ENCODE measurements around the gene FAM89A.

The FAM89A gene

GRCh38 chr1:231001892-231002291 is 38.2 kb downstream of the FAM89A start:
- H3K4me2 ChIP-seq (ENCODE audit: low read length): no peak overlapping the region
- no peaks in the 10 kb centered on the region for H3K4me1 ChIP-seq
- no peaks in the 10 kb centered on the region for H3K27me3 ChIP-seq (ENCODE audit: control insufficient read depth, insufficient read depth, low read length)
- no peaks in the 10 kb centered on the region for H3K36me3 ChIP-seq (ENCODE audit: control insufficient read depth, insufficient read depth, low read length)
- no peaks in the 10 kb centered on the region for H3K79me2 ChIP-seq
- no peak for TF ChIP-seq CTCF (IDR thresholded peaks at IDR 0.05)
- no peaks in the 10 kb centered on the region for H3K9me3 ChIP-seq (ENCODE audit: control insufficient read depth, low read length)
- no peak overlapping the region for H3K27ac ChIP-seq
- no peak overlapping the region for H3K4me3 ChIP-seq (ENCODE audit: low read depth, low read length)
- H3K9ac ChIP-seq: no peak overlapping the region
- H2AFZ ChIP-seq: no peak overlapping the region

GRCh38 chr1:231000639-231001038 is 39.4 kb downstream of the FAM89A start:
- Histone ChIP-seq H3K36me3 (ENCODE audit: control insufficient read depth, insufficient read depth, low read length) (no peaks in the 10 kb centered on the region), H3K9me3 (ENCODE audit: control insufficient read depth, low read length) (no peaks in the 10 kb centered on the region), H3K79me2 (no peaks in the 10 kb centered on the region), H2AFZ (no peak overlapping the region), H3K27me3 (ENCODE audit: control insufficient read depth, insufficient read depth, low read length) (no peaks in the 10 kb centered on the region), H3K4me1 (no peaks in the 10 kb centered on the region), H3K4me3 (ENCODE audit: low read depth, low read length) (no peak overlapping the region), H3K27ac (no peak overlapping the region), H3K4me2 (ENCODE audit: low read length) (no peak overlapping the region), H3K9ac (no peak overlapping the region)
- TF ChIP-seq CTCF (IDR thresholded peaks at IDR 0.05): no peak

GRCh38 chr1:231000201-231000600 is 39.9 kb downstream of the FAM89A start:
- H3K79me2 ChIP-seq: no peaks in the 10 kb centered on the region
- H3K36me3 ChIP-seq (ENCODE audit: control insufficient read depth, insufficient read depth, low read length): no peaks in the 10 kb centered on the region
- H2AFZ ChIP-seq: no peak overlapping the region
- no peak for TF ChIP-seq CTCF (IDR thresholded peaks at IDR 0.05)
- no peak overlapping the region for H3K27ac ChIP-seq
- H3K27me3 ChIP-seq (ENCODE audit: control insufficient read depth, insufficient read depth, low read length): no peaks in the 10 kb centered on the region
- no peak overlapping the region for H3K9ac ChIP-seq
- no peaks in the 10 kb centered on the region for H3K4me1 ChIP-seq
- H3K9me3 ChIP-seq (ENCODE audit: control insufficient read depth, low read length): no peaks in the 10 kb centered on the region
- H3K4me3 ChIP-seq (ENCODE audit: low read depth, low read length): no peak overlapping the region
- H3K4me2 ChIP-seq (ENCODE audit: low read length): no peak overlapping the region

- H3K9ac ChIP-seq: no peak overlapping the region
- no peaks in the 10 kb centered on the region for H3K36me3 ChIP-seq (ENCODE audit: control insufficient read depth, insufficient read depth, low read length)
- no peak for TF ChIP-seq CTCF (IDR thresholded peaks at IDR 0.05)
- H3K27ac ChIP-seq: no peak overlapping the region
- no peaks in the 10 kb centered on the region for H3K27me3 ChIP-seq (ENCODE audit: control insufficient read depth, insufficient read depth, low read length)
- H3K9me3 ChIP-seq (ENCODE audit: control insufficient read depth, low read length): no peaks in the 10 kb centered on the region
- H3K4me1 ChIP-seq: no peaks in the 10 kb centered on the region
- no peak overlapping the region for H3K4me2 ChIP-seq (ENCODE audit: low read length)
- peaks cover 1% of the 10 kb centered on the region for H3K79me2 ChIP-seq
- H2AFZ ChIP-seq: no peak overlapping the region
- H3K4me3 ChIP-seq (ENCODE audit: low read depth, low read length): no peak overlapping the region
These were observed 45.2 kb downstream of the FAM89A start for GRCh38 chr1:230994860-230995259.

- Histone ChIP-seq H3K27me3 (ENCODE audit: control insufficient read depth, insufficient read depth, low read length) (no peaks in the 10 kb centered on the region), H3K36me3 (ENCODE audit: control insufficient read depth, insufficient read depth, low read length) (no peaks in the 10 kb centered on the region), H3K79me2 (peaks cover 3% of the 10 kb centered on the region), H3K27ac (no peak overlapping the region), H2AFZ (no peak overlapping the region), H3K9ac (no peak overlapping the region), H3K9me3 (ENCODE audit: control insufficient read depth, low read length) (no peaks in the 10 kb centered on the region), H3K4me2 (ENCODE audit: low read length) (no peak overlapping the region), H3K4me1 (no peaks in the 10 kb centered on the region), H3K4me3 (ENCODE audit: low read depth, low read length) (no peak overlapping the region)
- no peak for TF ChIP-seq CTCF (IDR thresholded peaks at IDR 0.05)
These were observed 47.8 kb downstream of the FAM89A start for GRCh38 chr1:230992100-230992774.

Data from parathyroid adenoma (tissue), 2 donors.